ENCODE data around the gene RBFOX1.

Gene RBFOX1

DNA sequence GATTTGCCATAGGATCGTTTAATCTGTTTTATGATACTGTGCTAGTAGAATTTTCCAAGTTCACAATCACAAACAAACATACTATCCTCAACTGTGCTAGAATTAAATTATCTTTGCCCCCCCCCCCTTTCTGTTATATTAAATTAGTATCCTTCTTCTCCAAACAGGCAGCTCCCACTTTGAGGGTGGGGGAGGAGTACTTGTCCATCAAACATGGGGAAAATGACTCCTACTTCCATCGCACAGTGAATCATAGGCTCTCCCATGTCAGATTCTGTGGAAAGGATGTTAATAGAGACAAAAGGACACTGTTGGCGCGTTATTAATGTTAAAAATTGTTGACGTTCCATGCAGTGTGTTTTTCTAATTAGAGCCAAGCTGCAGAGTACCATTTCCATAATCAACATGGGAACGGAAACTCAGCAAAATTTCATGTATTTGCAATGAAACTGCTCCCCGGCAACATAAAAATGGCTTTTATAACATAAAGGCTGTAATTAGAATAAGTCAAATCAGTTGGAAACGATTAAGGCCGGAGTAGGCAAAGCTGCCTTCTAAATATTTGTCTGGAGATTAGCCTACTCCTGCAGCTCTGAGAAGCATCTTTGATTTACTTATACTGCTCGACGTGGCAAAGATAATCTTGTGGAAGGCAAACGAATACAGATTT, 104.6 kb downstream of the RBFOX1 start:
- no peak overlapping the region for H3K4me3 ChIP-seq (ENCODE audit: low read depth, low read length, poor library complexity, severe bottlenecking)
- H3K27ac ChIP-seq (ENCODE audit: low read depth, low read length, poor library complexity, severe bottlenecking): no peak overlapping the region
- TF ChIP-seq EZH2 (IDR thresholded peaks at IDR 0.05; ENCODE audit: borderline replicate concordance, low read length): no peak
- TF ChIP-seq CTCF (IDR thresholded peaks at IDR 0.05; ENCODE audit: low read length): no peak
- no peaks in the 10 kb centered on the region for H3F3A ChIP-seq (ENCODE audit: insufficient read depth, low read length)
- H3K4me1 ChIP-seq (ENCODE audit: insufficient read depth, low read length, severe bottlenecking): no peaks in the 10 kb centered on the region
- H3K9me3 ChIP-seq (ENCODE audit: low read length): no peaks in the 10 kb centered on the region
- H3K36me3 ChIP-seq (ENCODE audit: insufficient read depth, low read length): no peaks in the 10 kb centered on the region
- no peaks in the 10 kb centered on the region for H3K27me3 ChIP-seq (ENCODE audit: insufficient read depth, low read length)
- no peaks in the 10 kb centered on the region for H4K20me1 ChIP-seq (ENCODE audit: insufficient read depth, low read length)
- no peak overlapping the region for H2AFZ ChIP-seq (ENCODE audit: low read length)
- no peaks in the 10 kb centered on the region for H3K79me2 ChIP-seq (ENCODE audit: insufficient read depth, low read length)
- H3K9me2 ChIP-seq (ENCODE audit: low read depth, low read length): no peaks in the 10 kb centered on the region
- H3K4me2 ChIP-seq (ENCODE audit: low read length): no peak overlapping the region
- no peak overlapping the region for H3K9ac ChIP-seq (ENCODE audit: low read length)

DNA sequence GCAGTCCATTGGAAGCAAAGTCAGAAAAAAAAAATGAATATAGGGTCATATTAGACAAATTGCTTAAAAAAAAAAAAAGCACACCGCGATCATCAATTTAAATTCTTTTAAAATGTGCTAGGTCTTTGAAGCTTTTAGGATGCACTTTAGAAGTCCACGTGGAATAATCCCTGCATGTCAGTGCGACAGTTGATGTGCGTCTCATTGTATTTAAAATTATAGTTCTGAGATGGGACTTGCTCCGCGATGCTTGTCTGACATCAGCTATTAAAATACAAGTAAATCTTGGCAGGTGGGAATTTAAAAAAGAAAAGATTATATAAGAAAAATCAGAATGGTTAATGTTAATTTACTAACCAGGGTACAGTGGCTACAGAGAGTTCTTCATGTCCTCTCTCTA, 105.2 kb downstream of the RBFOX1 start:
- no peaks in the 10 kb centered on the region for H3K79me2 ChIP-seq (ENCODE audit: insufficient read depth, low read length)
- no peaks in the 10 kb centered on the region for H3K27me3 ChIP-seq (ENCODE audit: insufficient read depth, low read length)
- no peak overlapping the region for H3K27ac ChIP-seq (ENCODE audit: low read depth, low read length, poor library complexity, severe bottlenecking)
- no peaks in the 10 kb centered on the region for H3K9me3 ChIP-seq (ENCODE audit: low read length)
- no peaks in the 10 kb centered on the region for H4K20me1 ChIP-seq (ENCODE audit: insufficient read depth, low read length)
- no peaks in the 10 kb centered on the region for H3K4me1 ChIP-seq (ENCODE audit: insufficient read depth, low read length, severe bottlenecking)
- H3K4me2 ChIP-seq (ENCODE audit: low read length): no peak overlapping the region
- no peaks in the 10 kb centered on the region for H3K9me2 ChIP-seq (ENCODE audit: low read depth, low read length)
- H3F3A ChIP-seq (ENCODE audit: insufficient read depth, low read length): no peaks in the 10 kb centered on the region
- TF ChIP-seq CTCF (IDR thresholded peaks at IDR 0.05; ENCODE audit: low read length) (no peak), EZH2 (IDR thresholded peaks at IDR 0.05; ENCODE audit: borderline replicate concordance, low read length) (no peak)
- H3K9ac ChIP-seq (ENCODE audit: low read length): no peak overlapping the region
- no peak overlapping the region for H3K4me3 ChIP-seq (ENCODE audit: low read depth, low read length, poor library complexity, severe bottlenecking)
- H2AFZ ChIP-seq (ENCODE audit: low read length): no peak overlapping the region
- no peaks in the 10 kb centered on the region for H3K36me3 ChIP-seq (ENCODE audit: insufficient read depth, low read length)

GRCh38 chr16:7438601-7439000, 106.0 kb downstream of the RBFOX1 start:
- H2AFZ ChIP-seq (ENCODE audit: low read length): no peak overlapping the region
- no peaks in the 10 kb centered on the region for H4K20me1 ChIP-seq (ENCODE audit: insufficient read depth, low read length)
- no peak overlapping the region for H3K9ac ChIP-seq (ENCODE audit: low read length)
- no peaks in the 10 kb centered on the region for H3K9me3 ChIP-seq (ENCODE audit: low read length)
- no peak overlapping the region for H3K4me2 ChIP-seq (ENCODE audit: low read length)
- no peaks in the 10 kb centered on the region for H3K27me3 ChIP-seq (ENCODE audit: insufficient read depth, low read length)
- no peaks in the 10 kb centered on the region for H3K9me2 ChIP-seq (ENCODE audit: low read depth, low read length)
- H3K4me3 ChIP-seq (ENCODE audit: low read depth, low read length, poor library complexity, severe bottlenecking): no peak overlapping the region
- H3K27ac ChIP-seq (ENCODE audit: low read depth, low read length, poor library complexity, severe bottlenecking): no peak overlapping the region
- H3K4me1 ChIP-seq (ENCODE audit: insufficient read depth, low read length, severe bottlenecking): no peaks in the 10 kb centered on the region
- TF ChIP-seq CTCF (IDR thresholded peaks at IDR 0.05; ENCODE audit: low read length): no peak
- no peak for TF ChIP-seq EZH2 (IDR thresholded peaks at IDR 0.05; ENCODE audit: borderline replicate concordance, low read length)
- no peaks in the 10 kb centered on the region for H3F3A ChIP-seq (ENCODE audit: insufficient read depth, low read length)
- H3K79me2 ChIP-seq (ENCODE audit: insufficient read depth, low read length): no peaks in the 10 kb centered on the region
- no peaks in the 10 kb centered on the region for H3K36me3 ChIP-seq (ENCODE audit: insufficient read depth, low read length)

Data from OCI-LY1 (cell line).